DMS153 (cell line): Measurements from ENCODE around the gene SPA17.

Experiments used
- DNase-seq: peaks from one replicate; lab custom pipeline; 2025; lab: John Stamatoyannopoulos, UW

Gene SPA17

GRCh38 chr11:124673333-124674167 is at the start of gene SPA17, which contains the start of gene SIAE:
Gene SPA17, plus strand, starts transcription at chr11:124673904. Its CDS starts 1,361 bp downstream, at chr11:124675265.
Gene SIAE, minus strand, starts transcription at chr11:124673739. Its CDS starts 31 bp downstream, at chr11:124673708.
- DNase-seq = peak; percentile 93

- DNase-seq = no peak
These were observed 48.1 kb upstream of the SPA17 start for GRCh38 chr11:124625504-124626168.

GRCh38 chr11:124627546-124627945 is 46.2 kb upstream of the SPA17 start:
- no peak for DNase-seq

- no peak for DNase-seq
These were observed 43.7 kb upstream of the SPA17 start for GRCh38 chr11:124629961-124630360.

GRCh38 chr11:124633355-124633754 is 40.3 kb upstream of the SPA17 start:
- no peak for DNase-seq

- DNase-seq = no peak
These were observed 37.8 kb upstream of the SPA17 start for GRCh38 chr11:124635932-124636331.

- DNase-seq = no peak
These were observed 35.2 kb upstream of the SPA17 start for GRCh38 chr11:124638500-124638899.

GRCh38 chr11:124639186-124639585 is 34.5 kb upstream of the SPA17 start:
- DNase-seq = no peak

GRCh38 chr11:124640666-124641065 is 33.0 kb upstream of the SPA17 start:
- no peak for DNase-seq

GRCh38 chr11:124642628-124643027 is 31.1 kb upstream of the SPA17 start:
- no peak for DNase-seq

GRCh38 chr11:124643042-124643604 is 30.6 kb upstream of the SPA17 start:
- no peak for DNase-seq

GRCh38 chr11:124643605-124644425 is 29.9 kb upstream of the SPA17 start:
- DNase-seq = no peak

GRCh38 chr11:124644426-124645280 is 29.1 kb upstream of the SPA17 start:
- DNase-seq = peak; percentile 37

- DNase-seq = no peak
These were observed 27.6 kb upstream of the SPA17 start for GRCh38 chr11:124646148-124646547.

GRCh38 chr11:124648610-124649009 is 25.1 kb upstream of the SPA17 start:
- no peak for DNase-seq

GRCh38 chr11:124656774-124657630 is 16.7 kb upstream of the SPA17 start:
- DNase-seq = peak; percentile 46

- DNase-seq = no peak
These were observed 15.8 kb upstream of the SPA17 start for GRCh38 chr11:124657904-124658303.

- no peak for DNase-seq
These were observed 15.2 kb upstream of the SPA17 start for GRCh38 chr11:124658501-124658900.

GRCh38 chr11:124658986-124659385 is 14.7 kb upstream of the SPA17 start:
- DNase-seq = no peak

- DNase-seq = no peak
These were observed 12.2 kb upstream of the SPA17 start for GRCh38 chr11:124661553-124661952.
